Effector memory CD8-positive, alpha-beta T cell (primary cell): ENCODE results near the gene EDA2R.

Experiments used
- ATAC-seq: fragments of 150-1000 bp; cut with Tn5 transposase; replicated peaks from 2 replicates; pipeline ENCODE4 v1.10.0; 2021; ENCODE audit warnings: mild to moderate bottlenecking, moderate library complexity
- DNase-seq, 3 experiments: peaks; one replicate each; pipeline ENCODE4 v3.0.0; 2021
- H3K27ac Mint-ChIP-seq, 2 donors: one replicate each; pipeline ENCODE4 v1.8.0; 2022; ENCODE audit warnings: mild to moderate bottlenecking in 2 of 2, mixed read lengths in 2 of 2, moderate library complexity in 2 of 2
- H3K27me3 Mint-ChIP-seq, 2 donors: one replicate each; pipeline ENCODE4 v1.8.0; 2022; ENCODE audit warnings: mixed read lengths in 2 of 2
- H3K36me3 Mint-ChIP-seq: one replicate; pipeline ENCODE4 v1.8.0; 2022; ENCODE audit warnings: mild to moderate bottlenecking, moderate library complexity, mixed read lengths; ENCODE audit not compliant: insufficient read depth
- H3K4me1 Mint-ChIP-seq, 2 donors: one replicate each; pipeline ENCODE4 v1.8.0; 2022; ENCODE audit warnings: low read depth in 2 of 2, mixed read lengths in 2 of 2
- H3K4me3 Mint-ChIP-seq, 2 donors: one replicate each; pipeline ENCODE4 v1.8.0; 2022; ENCODE audit warnings: mild to moderate bottlenecking in 2 of 2, mixed read lengths in 2 of 2, moderate library complexity in 2 of 2
- H3K9me3 Mint-ChIP-seq, 2 donors: one replicate each; pipeline ENCODE4 v1.8.0; 2022; ENCODE audit warnings: mixed read lengths in 2 of 2
- total RNA-seq, 9 experiments: gene quantifications; one replicate each; lab custom pipeline; 2026; lab: John Stamatoyannopoulos, UW

Gene EDA2R, protein sequence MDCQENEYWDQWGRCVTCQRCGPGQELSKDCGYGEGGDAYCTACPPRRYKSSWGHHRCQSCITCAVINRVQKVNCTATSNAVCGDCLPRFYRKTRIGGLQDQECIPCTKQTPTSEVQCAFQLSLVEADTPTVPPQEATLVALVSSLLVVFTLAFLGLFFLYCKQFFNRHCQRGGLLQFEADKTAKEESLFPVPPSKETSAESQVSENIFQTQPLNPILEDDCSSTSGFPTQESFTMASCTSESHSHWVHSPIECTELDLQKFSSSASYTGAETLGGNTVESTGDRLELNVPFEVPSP
- 0 to 2.0 (median 0.17) reads per million in 9 experiments for total RNA-seq

DNA sequence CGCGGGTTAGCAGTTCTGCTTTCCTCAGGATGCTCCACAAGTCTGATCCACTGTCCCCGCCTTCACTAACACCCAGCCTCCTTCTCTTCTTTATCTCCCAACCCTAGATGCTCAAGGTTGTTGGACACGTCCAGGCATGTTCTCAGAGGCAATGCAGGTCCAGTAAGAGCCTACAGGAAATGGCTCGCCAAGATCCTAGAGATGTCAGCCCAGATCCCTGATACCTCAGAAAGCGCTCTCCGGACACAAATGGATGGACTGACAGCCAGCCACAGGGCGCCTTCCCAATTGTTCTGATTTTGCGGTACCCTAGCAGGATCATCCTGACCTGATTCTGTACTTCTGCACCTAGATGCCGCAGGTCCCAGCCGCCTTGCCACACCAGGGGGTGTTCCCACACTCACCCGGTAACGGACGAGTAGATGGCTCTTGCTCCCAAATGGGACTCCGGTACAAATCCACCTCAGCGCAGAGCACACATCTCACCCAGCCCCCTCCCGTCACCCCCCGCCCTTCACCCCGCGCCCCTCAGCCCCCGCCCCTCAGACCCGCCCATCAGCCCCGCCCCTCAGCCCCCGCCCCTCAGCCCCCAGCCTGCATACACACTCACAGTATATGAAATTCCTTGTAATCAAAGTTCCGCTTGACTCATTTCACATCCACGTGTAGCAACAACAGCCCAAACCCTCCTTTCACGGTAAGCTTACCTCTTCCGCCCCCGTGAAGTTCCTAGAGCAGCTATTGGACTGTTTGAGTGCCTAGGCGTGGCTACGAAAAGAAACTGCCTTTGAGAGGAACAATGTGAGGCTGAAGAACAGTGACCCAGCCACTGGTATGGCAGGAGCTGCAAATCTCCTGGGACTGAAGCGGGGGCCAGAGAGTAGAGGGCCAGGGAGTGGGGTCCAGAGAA, at the start of gene EDA2R:
Gene EDA2R, minus strand, starts transcription at position 488 of the 910 bp plus-strand sequence. CDS start 23,058 bp downstream, outside the sequence.
- Mint-ChIP-seq H3K27ac (no peak within 1 kb of the TSS), H3K27me3 (peaks cover 0 to 8% of the 10 kb centered on the region in 2 donors), H3K4me1 (no peaks in the 10 kb centered on the region), H3K4me3 (peak within 1 kb of the TSS in 1 of 2 donors; percentile 62), H3K9me3 (no peaks in the 10 kb centered on the region), H3K36me3 (no peaks in the 10 kb centered on the region)
- ATAC-seq, result peak; percentile 49
- no peak for DNase-seq

DNA sequence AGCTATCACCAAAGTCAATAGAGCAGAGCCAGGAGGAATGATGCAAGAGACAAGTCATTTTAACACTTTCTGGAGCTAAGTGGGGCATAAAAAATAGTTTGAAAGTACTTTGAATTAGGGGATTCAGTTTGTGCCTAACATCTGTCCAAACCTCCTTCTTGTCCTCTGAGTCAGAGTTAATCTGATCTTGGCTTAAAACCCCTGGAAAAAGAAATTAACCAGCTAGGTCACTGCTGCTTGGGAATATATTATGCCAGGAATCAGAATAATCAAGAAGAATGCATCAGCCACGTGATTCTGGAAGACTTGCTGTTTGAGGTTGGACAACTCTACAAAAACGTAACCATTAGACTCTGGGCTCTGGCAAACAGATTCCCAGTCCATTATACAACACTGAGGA, 45.3 kb upstream of the EDA2R start:
- Mint-ChIP-seq H3K27ac (no peak overlapping the region), H3K27me3 (no peaks in the 10 kb centered on the region), H3K4me1 (no peaks in the 10 kb centered on the region), H3K4me3 (no peak overlapping the region), H3K36me3 (no peaks in the 10 kb centered on the region), H3K9me3 (no peaks in the 10 kb centered on the region)
- ATAC-seq (no peak), DNase-seq (no peak)

DNA sequence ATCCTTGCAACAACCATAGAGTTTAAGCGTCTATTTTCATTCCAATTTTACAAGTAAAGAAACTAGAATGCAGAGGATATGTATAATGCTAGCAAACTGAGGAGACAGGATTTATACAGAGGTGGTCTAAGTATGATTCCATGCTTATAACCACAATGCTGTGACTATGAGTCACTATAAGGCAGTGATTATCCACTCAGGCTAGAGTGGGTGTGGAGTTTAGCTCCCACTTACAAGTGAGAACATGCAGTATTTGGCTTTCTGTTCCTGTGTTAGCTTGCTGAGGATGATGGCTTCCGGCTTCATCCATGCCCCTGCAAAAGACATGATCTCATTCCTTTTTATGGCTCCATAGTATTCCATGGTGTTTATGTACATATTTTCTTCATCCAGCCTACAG, 41.6 kb upstream of the EDA2R start:
- ATAC-seq (no peak), DNase-seq (no peak)
- no peaks in the 10 kb centered on the region for H3K9me3 Mint-ChIP-seq
- no peaks in the 10 kb centered on the region for H3K4me1 Mint-ChIP-seq
- H3K36me3 Mint-ChIP-seq, result no peaks in the 10 kb centered on the region
- H3K27ac Mint-ChIP-seq, result no peak overlapping the region
- no peaks in the 10 kb centered on the region for H3K27me3 Mint-ChIP-seq
- no peak overlapping the region for H3K4me3 Mint-ChIP-seq

DNA sequence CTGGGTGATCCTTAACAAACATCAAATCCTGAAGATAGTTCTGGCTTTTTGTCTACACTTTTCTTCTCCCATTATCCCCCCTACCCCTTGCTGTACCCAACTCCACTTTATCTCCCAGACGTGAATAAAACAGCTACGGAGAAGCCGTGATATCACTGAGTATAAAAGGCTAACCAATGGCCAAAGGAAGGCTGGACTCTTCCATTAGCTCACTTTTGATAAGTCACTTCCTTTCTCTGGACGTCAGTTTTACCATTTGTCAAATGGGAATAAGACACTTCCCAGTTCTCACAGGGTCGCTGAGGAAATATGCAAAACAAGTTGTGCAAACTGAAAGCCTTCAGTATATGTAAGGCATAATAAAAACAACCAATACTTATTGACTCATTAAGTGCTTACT, 38.6 kb upstream of the EDA2R start:
- ATAC-seq, result no peak
- H3K36me3 Mint-ChIP-seq, result no peaks in the 10 kb centered on the region

DNA sequence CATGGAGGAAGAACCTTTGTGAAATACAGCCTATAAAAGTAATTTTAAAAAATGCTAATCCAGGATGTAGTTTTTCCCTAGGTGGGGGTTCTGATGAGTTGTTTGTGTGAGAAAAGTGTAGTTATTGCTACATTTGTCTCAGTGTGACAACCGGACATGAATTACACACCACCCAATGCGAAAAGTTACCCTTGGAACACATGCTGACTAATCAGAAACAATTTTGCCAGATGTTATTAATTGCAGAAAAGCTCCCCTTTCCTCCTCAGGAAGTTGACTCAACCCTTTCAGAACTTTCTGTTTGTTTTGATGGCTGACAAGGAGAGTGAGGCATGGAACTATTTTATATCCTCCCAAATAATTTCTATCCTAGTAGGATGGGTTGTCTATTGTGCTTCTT, 38.1 kb upstream of the EDA2R start:
- DNase-seq (no peak), ATAC-seq (no peak)
- Mint-ChIP-seq H3K27me3 (no peaks in the 10 kb centered on the region), H3K4me3 (no peak overlapping the region), H3K9me3 (no peaks in the 10 kb centered on the region), H3K4me1 (no peaks in the 10 kb centered on the region), H3K27ac (no peak overlapping the region), H3K36me3 (no peaks in the 10 kb centered on the region)

More for the DNA sequence above, 38.6 kb upstream of the EDA2R start:
- Mint-ChIP-seq H3K4me3 (no peak overlapping the region), H3K4me1 (no peaks in the 10 kb centered on the region), H3K27me3 (no peaks in the 10 kb centered on the region), H3K27ac (no peak overlapping the region), H3K9me3 (no peaks in the 10 kb centered on the region)
- no peak for DNase-seq

DNA sequence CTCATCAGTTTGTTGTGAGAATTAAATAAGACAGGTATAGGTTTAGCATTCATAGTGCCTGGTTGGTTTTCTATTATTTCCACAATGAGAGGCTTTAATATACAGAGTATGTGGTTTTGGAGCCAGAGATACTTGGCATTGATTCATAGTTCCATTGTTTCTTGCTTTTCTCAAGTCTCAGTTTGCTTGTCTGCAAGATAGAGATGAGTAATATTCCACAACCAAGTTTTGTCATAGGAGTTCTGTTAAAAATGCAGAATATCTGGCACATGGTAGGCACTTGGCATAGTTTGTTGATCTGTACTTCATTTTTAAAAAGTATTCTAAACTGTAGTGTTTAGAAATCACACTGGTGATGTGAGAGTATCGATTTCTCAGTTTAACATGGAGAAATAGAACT, 37.5 kb upstream of the EDA2R start:
- H3K27ac Mint-ChIP-seq, result no peak overlapping the region
- H3K4me1 Mint-ChIP-seq, result no peaks in the 10 kb centered on the region
- no peak for ATAC-seq
- no peaks in the 10 kb centered on the region for H3K9me3 Mint-ChIP-seq
- no peaks in the 10 kb centered on the region for H3K27me3 Mint-ChIP-seq
- H3K4me3 Mint-ChIP-seq, result no peak overlapping the region
- DNase-seq, result no peak
- H3K36me3 Mint-ChIP-seq, result no peaks in the 10 kb centered on the region

DNA sequence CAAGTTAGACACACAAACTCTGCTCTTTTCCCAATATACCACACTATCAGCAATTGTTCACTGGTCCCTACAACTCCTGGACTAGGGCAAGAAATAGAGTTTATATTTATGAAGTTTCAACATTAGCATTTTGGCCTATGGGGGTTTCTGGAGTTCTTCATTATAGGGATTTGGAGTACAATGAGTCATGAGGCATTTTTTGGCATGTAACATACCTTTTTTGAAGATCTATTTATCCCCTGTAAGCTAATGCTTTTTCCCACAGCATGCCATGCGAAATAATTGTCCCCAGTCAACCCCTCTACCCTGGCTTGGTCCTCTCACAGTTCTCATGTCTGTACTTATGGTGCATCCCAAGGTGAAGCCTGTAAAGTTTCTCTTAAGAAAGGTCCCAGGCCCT, 36.7 kb upstream of the EDA2R start:
- Mint-ChIP-seq H3K36me3 (no peaks in the 10 kb centered on the region), H3K27me3 (no peaks in the 10 kb centered on the region), H3K9me3 (no peaks in the 10 kb centered on the region), H3K4me3 (no peak overlapping the region), H3K4me1 (no peaks in the 10 kb centered on the region), H3K27ac (no peak overlapping the region)
- ATAC-seq (no peak), DNase-seq (no peak)

DNA sequence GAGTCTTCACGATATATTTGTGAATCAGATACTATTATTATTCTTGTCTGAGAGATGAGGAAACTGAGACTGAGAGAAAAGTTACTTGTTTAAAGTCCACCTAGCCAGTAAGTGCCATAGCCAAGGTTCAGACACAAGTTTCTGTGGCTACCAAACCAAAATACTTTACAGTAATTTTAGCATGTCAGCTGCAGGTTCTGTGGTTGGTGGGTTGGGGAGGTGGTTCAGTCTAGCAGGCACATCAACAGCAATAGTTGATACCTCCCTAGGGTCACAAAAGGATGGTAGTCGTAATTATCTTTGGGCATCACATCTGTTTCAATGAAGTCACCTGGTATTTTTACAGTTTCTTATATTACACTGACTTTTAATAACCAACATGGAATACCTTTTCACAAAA, 35.6 kb upstream of the EDA2R start:
- Mint-ChIP-seq H3K4me1 (no peaks in the 10 kb centered on the region), H3K4me3 (no peak overlapping the region), H3K27ac (no peak overlapping the region), H3K9me3 (no peaks in the 10 kb centered on the region), H3K36me3 (no peaks in the 10 kb centered on the region), H3K27me3 (no peaks in the 10 kb centered on the region)
- DNase-seq, result no peak
- ATAC-seq, result no peak

DNA sequence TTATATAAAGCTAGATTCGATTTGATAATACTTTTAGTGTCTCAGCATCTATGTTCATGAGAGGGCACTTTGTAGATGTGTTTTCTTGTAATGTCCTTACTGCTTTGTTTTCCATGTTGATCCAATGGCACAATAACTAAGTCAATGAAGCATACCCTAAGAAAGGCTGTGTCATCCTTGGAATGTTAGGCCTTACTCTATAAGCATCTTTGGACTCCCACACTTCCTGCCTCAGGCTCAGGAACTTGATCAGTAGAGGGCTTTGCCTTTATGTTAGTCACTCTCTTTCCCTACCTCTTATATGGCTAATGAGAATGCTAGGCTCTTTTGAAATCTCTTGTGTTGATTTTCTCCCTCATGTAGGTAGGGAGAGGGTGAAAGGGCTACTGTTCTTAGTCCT, 33.2 kb upstream of the EDA2R start:
- Mint-ChIP-seq H3K36me3 (no peaks in the 10 kb centered on the region), H3K4me1 (no peaks in the 10 kb centered on the region), H3K27ac (no peak overlapping the region), H3K27me3 (no peaks in the 10 kb centered on the region), H3K4me3 (no peak overlapping the region), H3K9me3 (no peaks in the 10 kb centered on the region)
- DNase-seq, result no peak
- no peak for ATAC-seq

DNA sequence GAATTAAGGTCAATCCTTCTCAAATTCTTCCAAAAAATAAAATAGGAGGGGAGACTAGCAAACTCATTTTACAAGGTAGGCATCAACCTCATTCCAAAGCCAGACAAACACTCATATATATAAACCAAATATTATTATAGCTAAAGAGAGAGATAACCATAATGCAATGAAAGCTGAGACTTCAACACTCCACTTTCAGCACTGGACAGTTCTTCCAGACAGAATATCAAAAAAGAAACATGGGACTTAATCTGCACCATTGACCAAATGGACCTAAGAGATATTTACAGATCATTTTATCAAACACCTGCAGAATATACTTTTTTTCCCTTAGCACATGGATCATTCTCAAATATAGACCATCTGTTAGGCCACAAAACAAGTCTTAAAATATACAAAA, 15.5 kb upstream of the EDA2R start:
- Mint-ChIP-seq H3K4me1 (no peaks in the 10 kb centered on the region), H3K27me3 (no peaks in the 10 kb centered on the region), H3K36me3 (no peaks in the 10 kb centered on the region), H3K27ac (no peak overlapping the region), H3K9me3 (no peaks in the 10 kb centered on the region), H3K4me3 (no peak overlapping the region)
- ATAC-seq (no peak), DNase-seq (no peak)

DNA sequence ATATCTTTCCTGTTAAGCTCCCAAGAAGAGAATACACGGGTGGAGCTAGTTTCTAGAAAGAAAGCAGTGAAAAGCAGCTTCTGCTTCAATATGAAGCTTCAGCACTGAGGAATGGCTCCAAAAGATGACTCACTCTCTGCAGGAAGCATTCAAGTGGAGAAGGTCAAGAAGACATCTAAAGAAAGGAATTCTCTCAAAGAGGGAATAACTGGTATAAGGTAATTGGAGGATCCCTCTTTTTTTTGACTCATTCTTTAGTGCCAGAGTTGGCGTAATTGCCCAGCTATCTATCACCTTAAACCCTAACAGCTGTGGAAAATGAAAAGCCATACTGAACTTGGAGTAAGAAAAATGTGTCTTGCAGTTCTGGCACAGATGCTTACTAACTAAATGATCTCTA, 3.5 kb downstream of the EDA2R start:
- Mint-ChIP-seq H3K4me1 (no peaks in the 10 kb centered on the region), H3K27me3 (peaks cover 0 to 8% of the 10 kb centered on the region in 2 donors), H3K4me3 (no peak overlapping the region), H3K36me3 (no peaks in the 10 kb centered on the region), H3K27ac (no peak overlapping the region), H3K9me3 (no peaks in the 10 kb centered on the region)
- no peak for ATAC-seq
- DNase-seq, result no peak

DNA sequence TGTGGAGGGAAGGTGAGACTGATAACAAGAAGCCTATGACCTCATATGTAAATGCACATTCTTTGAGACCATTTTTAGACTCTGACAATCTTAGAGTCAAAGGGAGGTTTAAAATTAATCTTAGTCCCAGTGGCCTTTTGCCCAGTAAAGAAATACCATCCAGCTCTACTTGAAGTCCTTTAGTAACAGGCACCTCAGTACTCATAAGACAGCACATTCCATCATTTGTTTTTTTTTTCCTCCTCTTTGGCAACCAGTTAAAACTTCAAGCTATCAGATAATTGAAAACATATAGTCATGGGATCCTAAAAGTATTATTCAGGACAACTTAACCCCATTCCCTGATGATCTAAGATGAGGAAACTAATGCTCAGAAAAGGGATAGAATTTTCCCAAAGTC, 4.6 kb downstream of the EDA2R start:
- Mint-ChIP-seq H3K4me1 (no peaks in the 10 kb centered on the region), H3K4me3 (no peak overlapping the region), H3K27ac (no peak overlapping the region), H3K36me3 (no peaks in the 10 kb centered on the region), H3K9me3 (no peaks in the 10 kb centered on the region), H3K27me3 (peaks cover 0 to 1% of the 10 kb centered on the region in 2 donors)
- no peak for ATAC-seq
- no peak for DNase-seq

DNA sequence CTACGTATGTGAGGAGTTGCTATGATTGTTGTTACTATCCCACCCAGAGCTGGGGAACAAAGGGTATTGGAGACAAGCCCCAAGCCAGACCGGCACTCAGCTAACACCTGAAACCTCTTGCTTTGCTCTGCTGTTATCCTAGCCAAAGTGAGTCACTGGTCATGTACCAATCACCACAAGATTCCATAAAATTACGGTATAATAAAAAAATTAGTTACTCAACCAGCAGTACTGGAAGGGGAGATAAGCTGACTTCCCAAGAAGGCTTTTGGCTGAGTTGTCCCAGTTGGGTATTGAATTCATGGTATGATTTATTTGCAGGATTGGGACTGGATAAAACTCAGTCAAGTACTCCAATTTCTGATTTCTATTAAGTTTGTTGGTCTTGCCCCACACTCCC, 5.3 kb downstream of the EDA2R start:
- H3K27ac Mint-ChIP-seq, result no peak overlapping the region
- no peaks in the 10 kb centered on the region for H3K36me3 Mint-ChIP-seq
- H3K4me3 Mint-ChIP-seq, result no peak overlapping the region
- ATAC-seq (no peak), DNase-seq (no peak)
- H3K4me1 Mint-ChIP-seq, result no peaks in the 10 kb centered on the region
- H3K9me3 Mint-ChIP-seq, result no peaks in the 10 kb centered on the region
- H3K27me3 Mint-ChIP-seq, result no peaks in the 10 kb centered on the region

DNA sequence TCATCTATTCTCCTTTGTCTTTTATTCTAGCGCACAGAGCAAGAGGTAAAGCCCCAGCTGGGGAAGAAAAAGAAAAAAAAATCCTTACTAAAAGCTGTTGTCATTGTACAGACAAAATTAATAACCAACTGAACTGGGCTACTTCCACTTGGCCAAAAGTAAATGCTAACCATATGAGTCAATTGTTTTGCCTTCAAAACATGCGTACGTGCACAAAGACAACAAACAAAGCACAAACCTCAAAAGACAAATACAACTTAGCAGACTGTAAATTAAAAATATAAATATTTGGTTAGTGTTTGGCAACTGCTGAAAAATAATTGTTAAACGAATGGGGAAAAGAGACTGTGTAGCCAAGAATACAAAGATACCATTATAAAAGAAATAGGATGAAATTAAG, 5.9 kb downstream of the EDA2R start:
- Mint-ChIP-seq H3K27me3 (no peaks in the 10 kb centered on the region), H3K27ac (no peak overlapping the region), H3K9me3 (no peaks in the 10 kb centered on the region), H3K36me3 (no peaks in the 10 kb centered on the region), H3K4me1 (no peaks in the 10 kb centered on the region), H3K4me3 (no peak overlapping the region)
- DNase-seq (no peak), ATAC-seq (no peak)
